HG03025 (cell line): ENCODE measurements around the gene ESX1.
"Not testable (repeated sequence)": the region's sequence is repeated elsewhere in the genome, so short reads cannot be mapped to it uniquely, and the experiment has no call there.

Source experiments
- ATAC-seq: cut with Tn5 transposase; IDR thresholded peaks from one replicate; pipeline ENCODE4 v1.9.1; 2021; ENCODE audit warnings: mild to moderate bottlenecking, moderate library complexity; ENCODE audit not compliant: unreplicated experiment, low FRiP score

Gene ESX1

GRCh38 chrX:104254442-104255115, at the start of gene ESX1:
Gene ESX1 (minus strand): TSS chrX:104254933. CDS start chrX:104254849, 84 bp downstream.
- no peak for ATAC-seq

DNA sequence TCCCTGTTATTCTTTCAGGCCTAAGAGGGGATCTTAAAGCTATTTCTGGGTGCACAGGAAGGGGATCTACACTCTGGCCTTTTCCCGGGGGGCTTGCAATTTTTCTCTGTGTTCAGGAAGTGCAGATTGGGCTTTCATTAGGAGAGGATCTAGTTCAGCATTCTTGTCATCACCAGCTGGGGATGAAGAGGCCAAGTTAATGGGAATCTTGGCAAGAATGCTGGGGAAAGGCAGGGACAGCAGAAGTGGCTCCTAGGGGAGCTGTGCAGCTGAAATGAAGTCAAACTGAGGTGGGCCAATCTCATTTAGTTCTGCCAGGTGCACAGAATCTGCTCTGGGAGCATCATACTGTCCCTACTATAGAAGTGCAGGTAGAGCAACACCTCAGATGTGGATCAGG, 40.9 kb upstream of the ESX1 start:
- ATAC-seq, result no peak

DNA sequence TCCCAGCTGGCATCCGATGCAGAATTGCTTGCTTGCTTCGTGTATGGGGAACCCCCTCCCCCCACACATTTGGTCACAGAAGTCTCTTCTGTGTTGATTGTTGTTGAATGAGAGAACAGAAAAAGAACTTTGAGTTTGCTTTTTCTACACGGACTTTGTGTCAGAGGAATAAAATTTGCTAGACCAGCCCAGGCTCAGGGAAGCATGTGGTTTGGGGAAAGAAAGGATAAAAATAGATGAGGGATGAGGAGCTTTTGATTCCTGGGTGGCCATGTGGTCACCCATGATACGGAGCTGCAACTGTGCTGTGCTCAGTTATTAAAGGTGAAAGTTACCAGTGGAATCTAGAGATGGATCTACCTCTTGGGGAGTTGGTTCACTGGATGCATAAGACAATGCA, 34.2 kb upstream of the ESX1 start:
- ATAC-seq, result no peak

GRCh38 chrX:104288269-104288668, 33.5 kb upstream of the ESX1 start:
- no peak for ATAC-seq

DNA sequence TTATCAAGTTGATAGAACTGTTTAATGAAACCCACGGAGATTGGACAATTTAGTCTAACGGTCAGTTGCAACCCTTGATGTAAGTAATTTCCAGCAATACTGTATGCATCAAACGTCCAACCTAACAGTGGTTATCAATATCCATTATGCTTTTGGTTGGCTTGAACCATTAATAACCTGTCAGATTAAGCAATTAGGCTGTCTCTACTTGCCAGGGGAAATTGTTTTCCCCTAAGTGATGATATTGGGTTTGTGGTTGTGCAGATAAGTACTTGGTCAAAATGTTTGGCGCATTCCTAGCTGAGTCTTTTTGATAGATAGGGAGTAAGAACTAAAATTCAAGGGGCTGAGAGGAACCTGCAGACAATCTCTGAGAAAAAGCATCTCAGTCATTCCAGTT, 30.5 kb upstream of the ESX1 start:
- ATAC-seq, result no peak

- no peak for ATAC-seq
Measured at GRCh38 chrX:104284507-104284906, 29.8 kb upstream of the ESX1 start.

- ATAC-seq, result no peak
Measured at GRCh38 chrX:104282166-104282725, 27.5 kb upstream of the ESX1 start.

DNA sequence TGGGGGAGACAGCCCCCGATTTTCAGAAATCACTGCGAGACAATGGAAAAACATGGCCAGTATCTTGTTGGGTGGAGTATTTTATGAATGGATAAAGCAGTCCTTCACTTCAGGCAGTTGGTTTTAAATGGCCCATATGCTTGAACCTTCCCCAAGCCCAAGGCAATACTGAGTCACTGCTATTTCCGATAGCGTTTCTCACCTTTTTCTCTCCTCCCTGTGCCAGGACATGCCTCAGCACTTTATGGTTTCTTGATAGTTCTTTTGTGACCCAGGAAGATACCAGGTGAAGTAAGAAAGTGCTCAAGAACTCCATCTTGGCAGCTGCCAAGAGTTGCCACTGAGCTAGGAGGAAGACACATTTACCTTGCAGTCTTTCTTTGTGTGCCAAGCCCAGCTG, 26.8 kb upstream of the ESX1 start:
- no peak for ATAC-seq

- no peak for ATAC-seq
Measured at GRCh38 chrX:104280609-104281008, 25.9 kb upstream of the ESX1 start.

DNA sequence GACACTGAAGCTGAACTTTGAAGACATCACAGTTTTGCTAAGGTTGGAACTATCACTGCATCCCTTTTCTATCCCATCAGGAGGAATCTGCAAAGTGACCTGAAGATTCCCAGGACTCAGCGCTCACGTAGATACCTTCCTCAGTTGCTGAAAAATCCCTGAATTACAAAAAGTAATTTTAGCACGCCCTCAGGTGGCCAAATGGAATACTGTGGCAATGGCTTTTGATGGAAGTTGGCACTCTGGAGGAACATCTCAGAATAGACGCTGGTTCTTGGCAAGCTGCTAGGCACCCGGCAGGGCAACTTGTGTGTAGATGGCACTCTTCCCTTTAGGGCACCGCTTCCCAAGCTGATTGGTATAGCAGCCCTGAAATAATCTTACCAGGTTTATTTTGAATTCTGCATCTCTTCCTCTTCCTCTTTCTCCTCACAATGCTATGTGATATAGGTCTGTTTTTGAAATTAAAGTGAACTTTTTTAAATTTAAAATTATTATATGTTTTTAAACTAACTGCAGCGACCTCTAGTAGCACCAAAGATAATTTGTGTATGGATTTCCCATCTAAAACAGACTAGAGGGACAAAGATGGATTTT, 16.3 kb upstream of the ESX1 start:
- ATAC-seq, result no peak

DNA sequence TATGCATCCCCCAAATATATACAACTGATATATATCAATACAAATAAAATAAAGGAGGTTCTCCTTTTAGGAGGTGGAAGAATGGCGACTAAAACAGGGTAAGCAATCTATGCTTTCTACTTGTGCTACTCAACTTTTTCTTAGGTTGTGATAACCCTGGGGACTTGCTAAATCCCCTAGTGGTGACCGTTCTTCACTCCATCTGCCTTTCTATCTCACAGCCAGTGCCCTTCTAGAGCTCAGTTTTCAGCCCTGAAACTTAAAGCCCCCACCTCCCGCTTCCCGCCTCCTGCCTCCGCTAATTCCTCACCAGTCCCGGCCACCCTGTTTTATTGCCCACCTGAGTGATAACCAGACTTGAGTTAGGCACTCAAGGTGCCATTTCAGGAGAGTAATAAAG, 15.5 kb upstream of the ESX1 start:
- no peak for ATAC-seq

DNA sequence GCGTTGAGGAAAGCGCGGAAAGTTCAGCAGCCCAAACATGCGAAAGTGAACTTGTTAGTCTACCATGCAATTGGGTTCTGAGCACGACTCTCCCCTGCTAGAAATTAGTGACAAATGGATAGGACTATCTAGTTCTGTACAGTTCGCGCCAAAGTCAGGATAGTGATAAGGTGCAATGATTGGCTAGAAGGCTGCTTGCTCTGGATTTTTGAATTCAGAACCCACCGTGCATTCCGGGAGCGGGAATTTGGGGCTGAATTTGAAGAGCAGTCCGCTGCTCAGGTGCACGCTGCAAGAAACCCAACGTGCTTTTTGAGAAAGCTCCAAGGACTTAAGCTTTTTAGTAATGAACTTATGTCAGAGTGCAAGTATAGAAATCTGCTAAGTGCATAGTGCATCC, 732 bp upstream of the ESX1 start:
- no peak for ATAC-seq

DNA sequence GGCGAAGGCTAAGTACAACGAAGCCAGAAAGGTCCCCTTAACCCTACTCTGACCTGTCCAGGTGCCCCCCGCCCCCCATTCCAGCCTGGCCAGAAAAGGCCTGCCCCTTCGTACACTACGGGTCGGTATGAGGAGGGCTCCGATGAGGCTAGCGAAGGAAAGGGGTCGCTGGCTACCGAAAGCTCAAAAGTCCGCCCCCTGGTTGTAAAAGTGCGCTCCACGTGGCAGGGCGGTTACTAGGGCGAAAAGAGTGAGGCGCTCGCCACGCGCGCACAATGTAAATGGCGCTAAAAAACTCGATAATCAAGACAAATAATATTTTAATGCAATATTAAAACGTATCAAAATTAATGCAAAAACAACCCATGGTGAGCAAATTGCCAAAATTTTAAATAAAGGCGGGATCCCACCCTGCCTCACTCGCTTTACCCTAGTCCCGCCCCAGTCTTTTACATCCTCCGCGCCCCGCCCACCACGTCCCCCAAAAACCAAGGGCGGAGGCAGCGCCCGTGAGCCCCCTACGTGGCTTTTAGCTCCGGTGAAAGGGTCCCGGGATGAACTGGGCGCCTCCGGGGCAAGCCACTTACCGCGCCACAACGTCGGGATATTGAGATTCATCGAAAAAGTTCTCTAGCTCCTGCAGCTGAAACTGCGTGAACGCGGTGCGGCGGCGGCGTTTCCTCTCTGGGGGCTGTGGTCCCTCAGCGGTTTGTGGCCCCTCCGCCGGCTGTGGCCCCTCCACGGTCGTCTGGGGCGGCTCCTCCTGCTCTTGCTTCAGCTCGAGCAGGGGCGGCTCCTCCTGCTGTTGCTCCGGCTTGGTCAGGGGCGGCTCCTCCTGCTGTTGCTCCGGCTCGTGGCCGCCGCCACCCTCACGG, 929 bp downstream of the ESX1 start:
- ATAC-seq, result no peak

DNA sequence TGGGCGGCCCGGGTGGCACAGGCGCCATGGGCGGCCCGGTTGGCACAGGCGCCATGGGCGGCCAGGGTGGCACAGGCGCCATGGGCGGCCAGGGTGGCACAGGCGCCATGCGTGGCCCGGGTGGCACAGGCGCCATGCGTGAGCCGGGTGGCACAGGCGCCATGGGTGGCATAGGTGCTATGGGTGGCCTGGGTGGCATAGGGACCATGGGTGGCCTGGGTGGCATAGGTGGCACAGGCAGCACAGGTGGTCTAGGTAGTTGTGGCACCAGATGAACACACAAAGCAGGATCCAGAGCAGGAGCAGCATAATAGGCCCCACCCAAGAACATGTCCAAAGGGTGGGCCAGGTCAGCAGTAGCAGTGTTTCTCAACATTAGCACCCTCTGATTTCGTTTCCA, 4.3 kb downstream of the ESX1 start:
- no peak for ATAC-seq

DNA sequence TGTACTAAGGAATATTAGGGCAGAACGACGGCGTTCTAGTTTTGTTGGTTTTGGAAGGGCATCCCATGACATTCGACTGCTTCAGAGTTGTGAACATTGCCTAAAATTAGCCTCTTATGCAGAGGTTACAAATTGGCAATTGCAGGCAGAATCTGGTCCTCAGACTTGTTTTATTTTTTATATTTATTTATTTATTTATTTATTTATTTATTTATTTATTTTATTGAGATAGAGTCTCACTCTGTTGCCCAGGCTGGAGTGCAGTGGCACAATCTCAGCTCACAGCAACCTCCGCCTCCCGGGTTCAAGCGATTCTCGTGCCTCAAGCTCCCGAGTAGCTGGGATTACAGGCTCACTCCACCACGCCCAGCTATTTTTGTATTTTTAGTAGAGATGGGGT, 24.7 kb downstream of the ESX1 start:
- ATAC-seq, result not testable (repeated sequence)

- no peak for ATAC-seq
Measured at GRCh38 chrX:104211187-104211586, 43.5 kb downstream of the ESX1 start.

DNA sequence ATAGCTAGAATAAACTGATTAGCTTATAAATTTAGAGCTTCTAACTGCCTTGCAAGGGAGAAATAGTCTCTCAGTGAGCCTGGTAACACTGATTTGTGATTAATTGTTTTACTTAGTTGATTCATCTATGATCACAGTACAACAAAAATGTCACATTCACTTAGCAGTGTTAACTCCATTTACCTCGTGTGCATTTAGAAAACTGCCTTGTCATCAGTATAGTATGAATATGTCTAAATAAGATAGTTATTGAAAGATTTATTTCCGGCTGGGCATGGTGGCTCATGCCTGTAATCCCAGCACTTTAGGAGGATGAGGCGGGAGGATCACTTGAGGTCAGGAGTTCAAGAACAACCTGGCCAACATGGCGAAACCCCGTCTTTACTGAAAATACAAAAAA, 49.2 kb downstream of the ESX1 start:
- no peak for ATAC-seq
